ENCODE measurements around the gene KIAA1217. TPM values are rescaled to one million over a fixed set of nuclear protein-coding genes. Genes with fewer than 3 reads are reported as not detected.

KIAA1217 gene
- polyA plus RNA-seq, 1 of the 3 experiments (the other 2 are of a cell fraction) = 7.2 TPM

GRCh38 chr10:24465891-24466818, 257.2 kb downstream of the KIAA1217 start:
- ChIA-PET POLR2A (no interaction called here), CTCF (interaction anchor here (1.1 to 1.5 kb wide), 2 partner anchors 36 to 38 kb away, joined by 3 to 4 read pairs; no protein-coding TSS in a partner anchor)
- peaks cover 16% of the 10 kb centered on the region; the same call in 1 of the 2 replicates for H3K79me2 ChIP-seq (ENCODE audit: insufficient read depth)
- no peaks in the 10 kb centered on the region for H3K27me3 ChIP-seq (ENCODE audit: insufficient read depth)
- TF ChIP-seq JUND (IDR thresholded peaks at IDR 0.05) = peak; percentile 59; the same call in 1 of the 2 replicates
- no peak for TF ChIP-seq USF2 (IDR thresholded peaks at IDR 0.05; ENCODE audit: borderline replicate concordance, low read depth, low read length)
- TF ChIP-seq FOSL2 (IDR thresholded peaks at IDR 0.05; ENCODE audit: borderline replicate concordance, low read depth) = peak; percentile 85; the same call in 1 of the 2 replicates
- TF ChIP-seq ELF1 (IDR thresholded peaks at IDR 0.05) = no peak
- no peak for TF ChIP-seq FOXM1 (IDR thresholded peaks at IDR 0.05; ENCODE audit: low read depth)
- TF ChIP-seq USF1 (IDR thresholded peaks at IDR 0.05; ENCODE audit: borderline replicate concordance, low read depth) = no peak
- TF ChIP-seq TAF1 (IDR thresholded peaks at IDR 0.05; ENCODE audit: borderline replicate concordance, low read depth, low read length) = no peak
- no peak for TF ChIP-seq PBX3 (IDR thresholded peaks at IDR 0.05)
- TF ChIP-seq RAD21 (IDR thresholded peaks at IDR 0.05; ENCODE audit: low read length) = no peak
- no peak for TF ChIP-seq MXI1 (IDR thresholded peaks at IDR 0.05; ENCODE audit: low read depth, low read length)
- TF ChIP-seq RXRA (IDR thresholded peaks at IDR 0.05; ENCODE audit: borderline replicate concordance, low read depth) = 0 out of 2 replicates have a peak, but pooled peaks have one; percentile 13
- no peak for TF ChIP-seq TEAD4 (IDR thresholded peaks at IDR 0.05; ENCODE audit: borderline replicate concordance, insufficient read depth)
- peak; percentile 25; the same call in 1 of the 2 replicates for TF ChIP-seq POLR2AphosphoS5 (IDR thresholded peaks at IDR 0.05; ENCODE audit: low read depth, low read length)
- peak; percentile 36 for TF ChIP-seq TCF12 (IDR thresholded peaks at IDR 0.05)
- TF ChIP-seq NFIC (IDR thresholded peaks at IDR 0.05; ENCODE audit: borderline replicate concordance) = 0 out of 2 replicates have a peak, but pooled peaks have one; percentile 35
- TF ChIP-seq RFX5 (IDR thresholded peaks at IDR 0.05; ENCODE audit: low read length) = no peak
- 0 out of 2 replicates have a peak, but pooled peaks have one; percentile 34 for TF ChIP-seq RCOR1 (IDR thresholded peaks at IDR 0.05; ENCODE audit: low read length)
- no peak for TF ChIP-seq ZBTB33 (IDR thresholded peaks at IDR 0.05; ENCODE audit: borderline replicate concordance, low read depth)
- peak in 1 of 2 experiments; percentile 16; a peak in 1 of 4 replicates for TF ChIP-seq EP300 (IDR thresholded peaks at IDR 0.05; ENCODE audit: borderline replicate concordance in 1 of 2, low read depth in 1 of 2, low read length in 1 of 2)
- no peak for TF ChIP-seq MAX (IDR thresholded peaks at IDR 0.05; ENCODE audit: low read depth)
- peak overlapping the region; percentile 38 to 50; a peak in 3 of 4 replicates for H3K4me3 ChIP-seq (ENCODE audit: low read depth in 2 of 2, low read length in 1 of 2)
- H3F3A ChIP-seq (replicated peaks; ENCODE audit: insufficient read depth) = peaks cover 23% of the 10 kb centered on the region
- DNase-seq = no peak
- H3K9ac ChIP-seq = peak overlapping the region; percentile 65; the same call in 1 of the 2 replicates
- H3K4me2 ChIP-seq = peak overlapping the region; percentile 61
- peaks cover 28 to 40% of the 10 kb centered on the region in 2 experiments for H3K4me1 ChIP-seq (ENCODE audit: control insufficient read depth in 1 of 2, insufficient read depth in 2 of 2, low read depth in 1 of 2, low read length in 1 of 2)
- H2AFZ ChIP-seq (ENCODE audit: low read depth) = peak overlapping the region; percentile 71
- no peaks in the 10 kb centered on the region for H3K9me2 ChIP-seq
- peak overlapping the region; percentile 64 to 96; a peak in 3 of 4 replicates for H3K27ac ChIP-seq (ENCODE audit: low read depth in 2 of 2, low read length in 1 of 2)
- H3K36me3 ChIP-seq (replicated peaks in 1 of 2; ENCODE audit: control insufficient read depth in 1 of 2, insufficient read depth in 2 of 2, low read length in 1 of 2) = no peaks in the 10 kb centered on the region
- no peaks in the 10 kb centered on the region for H4K20me1 ChIP-seq (ENCODE audit: insufficient read depth)
- no peaks in the 10 kb centered on the region for H3K9me3 ChIP-seq
- 45% methylated on average over 16 of the region's 16 CpGs for WGBS (ENCODE audit: low lambda C conversion rate)
